Astrocyte (in vitro differentiated cells and primary cell): ENCODE data around the gene GPC3.

Source experiments
- EZH2 ChIP-seq: IDR thresholded peaks from 2 replicates; pipeline ENCODE4 v1.6.1; 2012; ENCODE audit warnings: mild to moderate bottlenecking, low read length, inconsistent platforms; ENCODE audit not compliant: insufficient read depth
- TF ChIP-seq, protein P1 (sequence below): IDR thresholded peaks from 2 replicates; pipeline ENCODE4 v1.5.1; 2011; ENCODE audit warnings: low read depth, mild to moderate bottlenecking, inconsistent platforms, low read length, moderate library complexity; ENCODE audit not compliant: insufficient read depth

DNA sequence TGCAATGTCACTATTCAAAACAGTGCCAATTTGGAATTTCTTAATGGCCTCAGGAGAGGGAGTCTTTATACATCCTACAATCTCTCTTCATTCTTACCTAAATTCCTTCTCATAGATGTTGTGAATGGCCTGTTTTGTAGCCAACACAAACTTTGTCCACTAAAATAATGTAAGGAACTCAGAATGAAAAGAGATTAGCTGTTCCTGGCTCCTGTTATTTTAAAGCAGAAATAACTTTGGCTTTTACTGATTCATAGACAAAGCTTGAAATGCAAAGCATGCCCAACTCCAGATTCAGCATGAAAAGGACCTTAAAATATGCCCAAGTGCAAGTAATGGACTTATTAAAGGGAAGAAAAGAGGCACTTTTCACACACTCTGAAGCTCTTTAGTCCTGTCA, 424.1 kb downstream of the GPC3 start:
- TF ChIP-seq, protein P1, sequence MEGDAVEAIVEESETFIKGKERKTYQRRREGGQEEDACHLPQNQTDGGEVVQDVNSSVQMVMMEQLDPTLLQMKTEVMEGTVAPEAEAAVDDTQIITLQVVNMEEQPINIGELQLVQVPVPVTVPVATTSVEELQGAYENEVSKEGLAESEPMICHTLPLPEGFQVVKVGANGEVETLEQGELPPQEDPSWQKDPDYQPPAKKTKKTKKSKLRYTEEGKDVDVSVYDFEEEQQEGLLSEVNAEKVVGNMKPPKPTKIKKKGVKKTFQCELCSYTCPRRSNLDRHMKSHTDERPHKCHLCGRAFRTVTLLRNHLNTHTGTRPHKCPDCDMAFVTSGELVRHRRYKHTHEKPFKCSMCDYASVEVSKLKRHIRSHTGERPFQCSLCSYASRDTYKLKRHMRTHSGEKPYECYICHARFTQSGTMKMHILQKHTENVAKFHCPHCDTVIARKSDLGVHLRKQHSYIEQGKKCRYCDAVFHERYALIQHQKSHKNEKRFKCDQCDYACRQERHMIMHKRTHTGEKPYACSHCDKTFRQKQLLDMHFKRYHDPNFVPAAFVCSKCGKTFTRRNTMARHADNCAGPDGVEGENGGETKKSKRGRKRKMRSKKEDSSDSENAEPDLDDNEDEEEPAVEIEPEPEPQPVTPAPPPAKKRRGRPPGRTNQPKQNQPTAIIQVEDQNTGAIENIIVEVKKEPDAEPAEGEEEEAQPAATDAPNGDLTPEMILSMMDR: no peak
- no peak for TF ChIP-seq EZH2
